H9 (cell line): ENCODE measurements around the gene TRIO. TPM values are rescaled to one million over a fixed set of nuclear protein-coding genes. Genes with fewer than 3 reads are reported as not detected.

Experiments used
- DNase-seq: peaks from one replicate; pipeline ENCODE4 v3.0.0-alpha.2; 2017
- H2AFZ ChIP-seq: one replicate; pipeline ENCODE4 v1.6.1; 2013; ENCODE audit warnings: mild to moderate bottlenecking, low read length, control low read depth, moderate library complexity
- H2AK5ac ChIP-seq: 2 replicates; pipeline ENCODE4 v1.6.1; 2013; ENCODE audit warnings: low read length, control low read depth, mixed read lengths; ENCODE audit not compliant: insufficient read length
- H2BK120ac ChIP-seq: one replicate; pipeline ENCODE4 v1.6.1; 2013; ENCODE audit warnings: low read depth, mild to moderate bottlenecking, low read length, control low read depth, inconsistent platforms; ENCODE audit not compliant: poor library complexity, severe bottlenecking
- H2BK12ac ChIP-seq: 2 replicates; pipeline ENCODE4 v1.6.1; 2013; ENCODE audit warnings: low read length, control low read depth, mixed read lengths, low read depth; ENCODE audit not compliant: insufficient read length
- H2BK15ac ChIP-seq: 2 replicates; pipeline ENCODE4 v1.6.1; 2013; ENCODE audit warnings: low read depth, low read length, control low read depth
- H2BK20ac ChIP-seq: one replicate; pipeline ENCODE4 v1.6.1; 2013; ENCODE audit warnings: low read depth, mild to moderate bottlenecking, low read length, control low read depth, inconsistent platforms; ENCODE audit not compliant: poor library complexity, severe bottlenecking
- H2BK5ac ChIP-seq: 2 replicates; pipeline ENCODE4 v1.6.1; 2013; ENCODE audit warnings: low read length, control low read depth, mixed read lengths; ENCODE audit not compliant: insufficient read length
- H3K14ac ChIP-seq: 2 replicates; pipeline ENCODE4 v1.6.1; 2013; ENCODE audit warnings: low read length, control low read depth; ENCODE audit not compliant: insufficient read depth
- H3K18ac ChIP-seq: 2 replicates; pipeline ENCODE4 v1.6.1; 2013; ENCODE audit warnings: low read depth, mild to moderate bottlenecking, mixed read lengths, low read length, control low read depth; ENCODE audit not compliant: insufficient read length
- H3K23ac ChIP-seq: 2 replicates; pipeline ENCODE4 v1.6.1; 2013; ENCODE audit warnings: low read length, control low read depth, mixed read lengths, low read depth; ENCODE audit not compliant: insufficient read length
- H3K23me2 ChIP-seq: 2 replicates; pipeline ENCODE4 v1.6.1; 2013; ENCODE audit warnings: low read depth, mild to moderate bottlenecking, mixed read lengths, low read length, control low read depth; ENCODE audit not compliant: insufficient read length, poor library complexity, severe bottlenecking
- H3K27ac ChIP-seq: 2 replicates; pipeline ENCODE4 v1.5.1; 2013; ENCODE audit warnings: low read length, control low read depth, mixed read lengths, low read depth; ENCODE audit not compliant: insufficient read length
- H3K27me3 ChIP-seq: 2 replicates; pipeline ENCODE4 v1.6.1; 2013; ENCODE audit warnings: low read length, control low read depth, inconsistent platforms; ENCODE audit not compliant: insufficient read depth
- H3K4ac ChIP-seq: 2 replicates; pipeline ENCODE4 v1.6.1; 2013; ENCODE audit warnings: low read depth, mild to moderate bottlenecking, control low read depth, inconsistent platforms, low read length, moderate library complexity
- H3K4me1 ChIP-seq: 2 replicates; pipeline ENCODE4 v1.6.1; 2013; ENCODE audit warnings: low read length, control low read depth, inconsistent platforms; ENCODE audit not compliant: insufficient read depth
- H3K4me2 ChIP-seq: 2 replicates; pipeline ENCODE4 v1.6.1; 2013; ENCODE audit warnings: low read length, control low read depth, mixed read lengths; ENCODE audit not compliant: insufficient read length, insufficient read depth
- H3K56ac ChIP-seq: 2 replicates; pipeline ENCODE4 v1.6.1; 2013; ENCODE audit warnings: low read depth, mild to moderate bottlenecking, mixed read lengths, low read length, control low read depth; ENCODE audit not compliant: insufficient read length
- H3K79me1 ChIP-seq: 2 replicates; pipeline ENCODE4 v1.6.1; 2013; ENCODE audit warnings: low read depth, mild to moderate bottlenecking, moderate library complexity, low read length, control low read depth, inconsistent platforms; ENCODE audit not compliant: insufficient read depth, poor library complexity, severe bottlenecking
- H3K79me2 ChIP-seq: 2 replicates; pipeline ENCODE4 v1.6.1; 2013; ENCODE audit warnings: low read length, control low read depth, inconsistent platforms; ENCODE audit not compliant: insufficient read depth
- H3K9ac ChIP-seq: 2 replicates; pipeline ENCODE4 v1.6.1; 2013; ENCODE audit warnings: low read length, control low read depth, mixed read lengths; ENCODE audit not compliant: insufficient read length; ENCODE audit errors: extremely low read depth
- H3K9me3 ChIP-seq: one replicate; pipeline ENCODE4 v1.6.1; 2013; ENCODE audit warnings: low read depth, low read length, inconsistent platforms; ENCODE audit not compliant: control insufficient read depth
- H3T11ph ChIP-seq: one replicate; pipeline ENCODE4 v1.6.1; 2013; ENCODE audit warnings: mild to moderate bottlenecking, low read length, control low read depth, inconsistent platforms
- H4K20me1 ChIP-seq: one replicate; pipeline ENCODE4 v1.6.1; 2013; ENCODE audit not compliant: control insufficient read depth, insufficient read length, insufficient read depth
- H4K5ac ChIP-seq: 2 replicates; pipeline ENCODE4 v1.6.1; 2013; ENCODE audit warnings: low read depth, mild to moderate bottlenecking, mixed read lengths, low read length, control low read depth; ENCODE audit not compliant: insufficient read length
- H4K8ac ChIP-seq: replicated peaks from 2 replicates; pipeline ENCODE4 v1.6.1; 2013; ENCODE audit warnings: low read length, control low read depth, mixed read lengths, low read depth; ENCODE audit not compliant: insufficient read length
- H4K91ac ChIP-seq: 2 replicates; pipeline ENCODE4 v1.6.1; 2013; ENCODE audit warnings: low read depth, mild to moderate bottlenecking, moderate library complexity, mixed read lengths, low read length, control low read depth; ENCODE audit not compliant: insufficient read length
- H3K27ac Mint-ChIP-seq, 3 experiments: 2 replicates in 2 of 3; 3 replicates in 1 of 3; pipeline ENCODE4 v1.8.0; 2020 to 2021; ENCODE audit warnings: mixed read lengths in 3 of 3, mild to moderate bottlenecking in 1 of 3, moderate library complexity in 1 of 3
- H3K27me3 Mint-ChIP-seq: 2 replicates; pipeline ENCODE4 v1.8.0; 2021; ENCODE audit warnings: low read depth, mild to moderate bottlenecking, moderate library complexity, mixed read lengths
- H3K36me3 Mint-ChIP-seq, 3 experiments: 2 replicates in 2 of 3; 3 replicates in 1 of 3; pipeline ENCODE4 v1.8.0; 2020 to 2021; ENCODE audit warnings: low read depth in 3 of 3, mixed read lengths in 3 of 3; ENCODE audit not compliant: insufficient read depth in 1 of 3
- H3K4me1 Mint-ChIP-seq, 2 experiments: 2 replicates each; pipeline ENCODE4 v1.8.0; 2020; ENCODE audit warnings: mixed read lengths in 2 of 2
- H3K4me3 Mint-ChIP-seq, 2 experiments: 2 replicates in 1 of 2; 3 replicates in 1 of 2; pipeline ENCODE4 v1.8.0; 2020 to 2021; ENCODE audit warnings: mild to moderate bottlenecking in 2 of 2, mixed read lengths in 2 of 2, moderate library complexity in 1 of 2
- H3K9me3 Mint-ChIP-seq, 2 experiments: 2 replicates in 1 of 2; 3 replicates in 1 of 2; pipeline ENCODE4 v1.8.0; 2020; ENCODE audit warnings: mild to moderate bottlenecking in 2 of 2, mixed read lengths in 2 of 2, moderate library complexity in 1 of 2
- CTCF ChIP-seq: fragments of 200-600 bp; sonication (generic); conservative IDR thresholded peaks from 3 replicates; pipeline ENCODE4 v1.8.0; 2021; ENCODE audit warnings: antibody characterized with exemption, mild to moderate bottlenecking
- WGBS: extraction: QIAGEN DNeasy Blood & Tissue Kit; methylation state at CpG from one replicate; pipeline ENCODE4 v1.1.7; 2013; ENCODE audit warnings: missing lambda C conversion rate, low lambda C conversion rate, mixed read lengths; ENCODE audit not compliant: insufficient read length; ENCODE audit errors: extremely low coverage; 5-methylcytosine and 5-hydroxymethylcytosine counted together
- total RNA-seq: library from RNA; stranded (reverse); gene quantifications from 2 replicates; pipeline ENCODE4 v1.2.1, GENCODE V29; 2021

TRIO gene
- total RNA-seq, 1 experiment from 2014 or later: 87.8 TPM

GRCh38 chr5:14556015-14556414 is 412.9 kb downstream of the TRIO start:
- H3K27me3 Mint-ChIP-seq: peaks cover 2% of the 10 kb centered on the region; the same call in 1 of the 2 replicates
- Histone ChIP-seq H2BK120ac (no peak overlapping the region), H2BK12ac (no peak overlapping the region), H3K27ac (no peak overlapping the region), H2BK20ac (no peak overlapping the region), H4K91ac (no peak overlapping the region), H3K27me3 (no peaks in the 10 kb centered on the region), H3K18ac (no peak overlapping the region), H3K56ac (no peak overlapping the region), H3K4ac (no peak overlapping the region), H4K5ac (no peak overlapping the region), H4K8ac (no peak overlapping the region), H3K14ac (no peak overlapping the region), H4K20me1 (no peaks in the 10 kb centered on the region), H2AK5ac (no peak overlapping the region), H3K79me2 (no peaks in the 10 kb centered on the region), H3K23ac (no peak overlapping the region), H3K23me2 (no peaks in the 10 kb centered on the region), H2AFZ (no peak overlapping the region), H3K79me1 (no peaks in the 10 kb centered on the region), H3K4me1 (no peaks in the 10 kb centered on the region), H3K9me3 (no peaks in the 10 kb centered on the region), H3K4me2 (no peak overlapping the region), H2BK15ac (no peak overlapping the region), H3K9ac (no peak overlapping the region), H3T11ph (no peak overlapping the region), H2BK5ac (no peak overlapping the region)
- no peaks in the 10 kb centered on the region for H3K4me1 Mint-ChIP-seq
- H3K4me3 Mint-ChIP-seq: no peak overlapping the region
- DNase-seq: no peak
- H3K27ac Mint-ChIP-seq: no peak overlapping the region
- WGBS: no CpG with 5 or more reads among the region's 2 CpGs
- TF ChIP-seq CTCF: no peak
- H3K36me3 Mint-ChIP-seq: no peaks in the 10 kb centered on the region
- H3K9me3 Mint-ChIP-seq: no peaks in the 10 kb centered on the region
